Measurements from ENCODE around the gene VPS8.
"Not testable (repeated sequence)": the region's sequence is repeated elsewhere in the genome, so short reads cannot be mapped to it uniquely, and the experiment has no call there.

VPS8 gene

GRCh38 chr3:184924547-184924946 lies 112.6 kb downstream of the VPS8 start:
- no peak for DNase-seq (ENCODE audit: low read depth)

GRCh38 chr3:184927796-184928315 lies 115.9 kb downstream of the VPS8 start:
- no peak for DNase-seq (ENCODE audit: low read depth)

- DNase-seq (ENCODE audit: low read depth), result no peak
Observed at GRCh38 chr3:184932777-184933176, 120.8 kb downstream of the VPS8 start.

GRCh38 chr3:184937611-184938010 lies 125.6 kb downstream of the VPS8 start:
- DNase-seq (ENCODE audit: low read depth), result no peak

- no peak for DNase-seq (ENCODE audit: low read depth)
Observed at GRCh38 chr3:184941408-184941807, 129.4 kb downstream of the VPS8 start.

GRCh38 chr3:184942735-184943134 lies 130.8 kb downstream of the VPS8 start:
- DNase-seq (ENCODE audit: low read depth), result no peak

- DNase-seq (ENCODE audit: low read depth), result no peak
Observed at GRCh38 chr3:184944241-184944640, 132.3 kb downstream of the VPS8 start.

GRCh38 chr3:184945886-184946625 lies 134.1 kb downstream of the VPS8 start:
- no peak for DNase-seq (ENCODE audit: low read depth)

- no peak for DNase-seq (ENCODE audit: low read depth)
Observed at GRCh38 chr3:184946917-184947316, 135.0 kb downstream of the VPS8 start.

GRCh38 chr3:184949251-184949965 lies 137.4 kb downstream of the VPS8 start:
- DNase-seq (ENCODE audit: low read depth), result no peak

GRCh38 chr3:184950816-184951215 lies 138.8 kb downstream of the VPS8 start:
- not testable (repeated sequence) for DNase-seq (ENCODE audit: low read depth)

GRCh38 chr3:184952671-184953070 lies 140.7 kb downstream of the VPS8 start:
- no peak for DNase-seq (ENCODE audit: low read depth)

GRCh38 chr3:184953401-184953800 lies 141.4 kb downstream of the VPS8 start:
- no peak for DNase-seq (ENCODE audit: low read depth)

GRCh38 chr3:184954251-184954650 lies 142.3 kb downstream of the VPS8 start:
- DNase-seq (ENCODE audit: low read depth), result no peak

- not testable (repeated sequence) for DNase-seq (ENCODE audit: low read depth)
Observed at GRCh38 chr3:184954851-184955250, 142.9 kb downstream of the VPS8 start.

- DNase-seq (ENCODE audit: low read depth), result no peak
Observed at GRCh38 chr3:184965639-184966430, 153.9 kb downstream of the VPS8 start.

GRCh38 chr3:184968115-184968514 lies 156.1 kb downstream of the VPS8 start:
- DNase-seq (ENCODE audit: low read depth), result no peak

- DNase-seq (ENCODE audit: low read depth), result no peak
Observed at GRCh38 chr3:184970186-184970585, 158.2 kb downstream of the VPS8 start.

GRCh38 chr3:184977796-184978195 lies 165.8 kb downstream of the VPS8 start:
- DNase-seq (ENCODE audit: low read depth), result no peak

GRCh38 chr3:184981071-184981470 lies 169.1 kb downstream of the VPS8 start:
- no peak for DNase-seq (ENCODE audit: low read depth)

- no peak for DNase-seq (ENCODE audit: low read depth)
Observed at GRCh38 chr3:184982076-184982475, 170.1 kb downstream of the VPS8 start.

GRCh38 chr3:184985586-184985985 lies 173.6 kb downstream of the VPS8 start:
- no peak for DNase-seq (ENCODE audit: low read depth)

All from activated T-cell treated with anti-CD3 and anti-CD28 coated beads for 48 hours (primary cell).